Stimulated activated CD8-positive, alpha-beta memory T cell treated with anti-CD3 and anti-CD28 coated beads, Interleukin-2, amount 100 ng/mL, for 48 hours (primary cell): ENCODE data around the gene USP2.

ENCODE experiments used
- DNase-seq, 2 donors: peaks; one replicate each; pipeline ENCODE4 v3.0.0-alpha.2; 2020; ENCODE audit warnings: low read depth in 2 of 2

The USP2 gene

GRCh38 chr11:119342362-119343130 is 38.9 kb downstream of the USP2 start:
- no peak for DNase-seq

- DNase-seq: no peak
Measured at GRCh38 chr11:119342023-119342300, 39.5 kb downstream of the USP2 start.

GRCh38 chr11:119341222-119342022 is 40.1 kb downstream of the USP2 start:
- DNase-seq: no peak

- DNase-seq: no peak
Measured at GRCh38 chr11:119340335-119341221, 40.9 kb downstream of the USP2 start, which contains the start of gene C1QTNF5. C1QTNF5 (minus strand) TSS chr11:119340883; CDS start chr11:119340397, 486 bp downstream.

- DNase-seq: peak in 1 of 2 donors; percentile 45
Measured at GRCh38 chr11:119339589-119340334, 41.7 kb downstream of the USP2 start.

GRCh38 chr11:119338965-119339588 is 42.4 kb downstream of the USP2 start:
- no peak for DNase-seq

- peak in 1 of 2 donors; percentile 61 for DNase-seq
Measured at GRCh38 chr11:119338318-119338890, 43.1 kb downstream of the USP2 start.

- DNase-seq: no peak
Measured at GRCh38 chr11:119337581-119338317, 43.7 kb downstream of the USP2 start.

GRCh38 chr11:119336744-119337469 is 44.6 kb downstream of the USP2 start:
- DNase-seq: no peak

GRCh38 chr11:119335655-119336543 is 45.6 kb downstream of the USP2 start:
- no peak for DNase-seq

- DNase-seq: no peak
Measured at GRCh38 chr11:119335091-119335654, 46.3 kb downstream of the USP2 start.

- peak; percentile 82 to 88 for DNase-seq
Measured at GRCh38 chr11:119334174-119334930, 47.1 kb downstream of the USP2 start, which contains the start of gene RNF26. RNF26 (plus strand) TSS chr11:119334527; CDS start chr11:119335123, 596 bp downstream.

GRCh38 chr11:119332111-119332765 is 49.3 kb downstream of the USP2 start:
- no peak for DNase-seq

- DNase-seq: no peak
Measured at GRCh38 chr11:119330237-119330636, 51.3 kb downstream of the USP2 start.

- DNase-seq: no peak
Measured at GRCh38 chr11:119329320-119329719, 52.2 kb downstream of the USP2 start.

GRCh38 chr11:119324189-119324588 is 57.3 kb downstream of the USP2 start:
- no peak for DNase-seq
